H9 (cell line): Measurements from ENCODE around the gene DGKB. TPM values are rescaled to one million over a fixed set of nuclear protein-coding genes. Genes with fewer than 3 reads are reported as not detected.

Experiments used
- DNase-seq: peaks from one replicate; pipeline ENCODE4 v3.0.0-alpha.2; 2017
- H2AFZ ChIP-seq: one replicate; pipeline ENCODE4 v1.6.1; 2013; ENCODE audit warnings: mild to moderate bottlenecking, low read length, control low read depth, moderate library complexity
- H2AK5ac ChIP-seq: 2 replicates; pipeline ENCODE4 v1.6.1; 2013; ENCODE audit warnings: low read length, control low read depth, mixed read lengths; ENCODE audit not compliant: insufficient read length
- H2BK120ac ChIP-seq: one replicate; pipeline ENCODE4 v1.6.1; 2013; ENCODE audit warnings: low read depth, mild to moderate bottlenecking, low read length, control low read depth, inconsistent platforms; ENCODE audit not compliant: poor library complexity, severe bottlenecking
- H2BK12ac ChIP-seq: 2 replicates; pipeline ENCODE4 v1.6.1; 2013; ENCODE audit warnings: low read length, control low read depth, mixed read lengths, low read depth; ENCODE audit not compliant: insufficient read length
- H2BK15ac ChIP-seq: 2 replicates; pipeline ENCODE4 v1.6.1; 2013; ENCODE audit warnings: low read depth, low read length, control low read depth
- H2BK20ac ChIP-seq: one replicate; pipeline ENCODE4 v1.6.1; 2013; ENCODE audit warnings: low read depth, mild to moderate bottlenecking, low read length, control low read depth, inconsistent platforms; ENCODE audit not compliant: poor library complexity, severe bottlenecking
- H2BK5ac ChIP-seq: 2 replicates; pipeline ENCODE4 v1.6.1; 2013; ENCODE audit warnings: low read length, control low read depth, mixed read lengths; ENCODE audit not compliant: insufficient read length
- H3K14ac ChIP-seq: 2 replicates; pipeline ENCODE4 v1.6.1; 2013; ENCODE audit warnings: low read length, control low read depth; ENCODE audit not compliant: insufficient read depth
- H3K18ac ChIP-seq: 2 replicates; pipeline ENCODE4 v1.6.1; 2013; ENCODE audit warnings: low read depth, mild to moderate bottlenecking, mixed read lengths, low read length, control low read depth; ENCODE audit not compliant: insufficient read length
- H3K23ac ChIP-seq: 2 replicates; pipeline ENCODE4 v1.6.1; 2013; ENCODE audit warnings: low read length, control low read depth, mixed read lengths, low read depth; ENCODE audit not compliant: insufficient read length
- H3K23me2 ChIP-seq: 2 replicates; pipeline ENCODE4 v1.6.1; 2013; ENCODE audit warnings: low read depth, mild to moderate bottlenecking, mixed read lengths, low read length, control low read depth; ENCODE audit not compliant: insufficient read length, poor library complexity, severe bottlenecking
- H3K27ac ChIP-seq: 2 replicates; pipeline ENCODE4 v1.5.1; 2013; ENCODE audit warnings: low read length, control low read depth, mixed read lengths, low read depth; ENCODE audit not compliant: insufficient read length
- H3K27me3 ChIP-seq: 2 replicates; pipeline ENCODE4 v1.6.1; 2013; ENCODE audit warnings: low read length, control low read depth, inconsistent platforms; ENCODE audit not compliant: insufficient read depth
- H3K4ac ChIP-seq: 2 replicates; pipeline ENCODE4 v1.6.1; 2013; ENCODE audit warnings: low read depth, mild to moderate bottlenecking, control low read depth, inconsistent platforms, low read length, moderate library complexity
- H3K4me1 ChIP-seq: 2 replicates; pipeline ENCODE4 v1.6.1; 2013; ENCODE audit warnings: low read length, control low read depth, inconsistent platforms; ENCODE audit not compliant: insufficient read depth
- H3K4me2 ChIP-seq: 2 replicates; pipeline ENCODE4 v1.6.1; 2013; ENCODE audit warnings: low read length, control low read depth, mixed read lengths; ENCODE audit not compliant: insufficient read length, insufficient read depth
- H3K56ac ChIP-seq: 2 replicates; pipeline ENCODE4 v1.6.1; 2013; ENCODE audit warnings: low read depth, mild to moderate bottlenecking, mixed read lengths, low read length, control low read depth; ENCODE audit not compliant: insufficient read length
- H3K79me1 ChIP-seq: 2 replicates; pipeline ENCODE4 v1.6.1; 2013; ENCODE audit warnings: low read depth, mild to moderate bottlenecking, moderate library complexity, low read length, control low read depth, inconsistent platforms; ENCODE audit not compliant: insufficient read depth, poor library complexity, severe bottlenecking
- H3K79me2 ChIP-seq: 2 replicates; pipeline ENCODE4 v1.6.1; 2013; ENCODE audit warnings: low read length, control low read depth, inconsistent platforms; ENCODE audit not compliant: insufficient read depth
- H3K9ac ChIP-seq: 2 replicates; pipeline ENCODE4 v1.6.1; 2013; ENCODE audit warnings: low read length, control low read depth, mixed read lengths; ENCODE audit not compliant: insufficient read length; ENCODE audit errors: extremely low read depth
- H3K9me3 ChIP-seq: one replicate; pipeline ENCODE4 v1.6.1; 2013; ENCODE audit warnings: low read depth, low read length, inconsistent platforms; ENCODE audit not compliant: control insufficient read depth
- H3T11ph ChIP-seq: one replicate; pipeline ENCODE4 v1.6.1; 2013; ENCODE audit warnings: mild to moderate bottlenecking, low read length, control low read depth, inconsistent platforms
- H4K20me1 ChIP-seq: one replicate; pipeline ENCODE4 v1.6.1; 2013; ENCODE audit not compliant: control insufficient read depth, insufficient read length, insufficient read depth
- H4K5ac ChIP-seq: 2 replicates; pipeline ENCODE4 v1.6.1; 2013; ENCODE audit warnings: low read depth, mild to moderate bottlenecking, mixed read lengths, low read length, control low read depth; ENCODE audit not compliant: insufficient read length
- H4K8ac ChIP-seq: replicated peaks from 2 replicates; pipeline ENCODE4 v1.6.1; 2013; ENCODE audit warnings: low read length, control low read depth, mixed read lengths, low read depth; ENCODE audit not compliant: insufficient read length
- H4K91ac ChIP-seq: 2 replicates; pipeline ENCODE4 v1.6.1; 2013; ENCODE audit warnings: low read depth, mild to moderate bottlenecking, moderate library complexity, mixed read lengths, low read length, control low read depth; ENCODE audit not compliant: insufficient read length
- H3K27ac Mint-ChIP-seq, 3 experiments: 2 replicates in 2 of 3; 3 replicates in 1 of 3; pipeline ENCODE4 v1.8.0; 2020 to 2021; ENCODE audit warnings: mixed read lengths in 3 of 3, mild to moderate bottlenecking in 1 of 3, moderate library complexity in 1 of 3
- H3K27me3 Mint-ChIP-seq: 2 replicates; pipeline ENCODE4 v1.8.0; 2021; ENCODE audit warnings: low read depth, mild to moderate bottlenecking, moderate library complexity, mixed read lengths
- H3K36me3 Mint-ChIP-seq, 3 experiments: 2 replicates in 2 of 3; 3 replicates in 1 of 3; pipeline ENCODE4 v1.8.0; 2020 to 2021; ENCODE audit warnings: low read depth in 3 of 3, mixed read lengths in 3 of 3; ENCODE audit not compliant: insufficient read depth in 1 of 3
- H3K4me1 Mint-ChIP-seq, 2 experiments: 2 replicates each; pipeline ENCODE4 v1.8.0; 2020; ENCODE audit warnings: mixed read lengths in 2 of 2
- H3K4me3 Mint-ChIP-seq, 2 experiments: 2 replicates in 1 of 2; 3 replicates in 1 of 2; pipeline ENCODE4 v1.8.0; 2020 to 2021; ENCODE audit warnings: mild to moderate bottlenecking in 2 of 2, mixed read lengths in 2 of 2, moderate library complexity in 1 of 2
- H3K9me3 Mint-ChIP-seq, 2 experiments: 2 replicates in 1 of 2; 3 replicates in 1 of 2; pipeline ENCODE4 v1.8.0; 2020; ENCODE audit warnings: mild to moderate bottlenecking in 2 of 2, mixed read lengths in 2 of 2, moderate library complexity in 1 of 2
- WGBS: extraction: QIAGEN DNeasy Blood & Tissue Kit; methylation state at CpG from one replicate; pipeline ENCODE4 v1.1.7; 2013; ENCODE audit warnings: missing lambda C conversion rate, low lambda C conversion rate, mixed read lengths; ENCODE audit not compliant: insufficient read length; ENCODE audit errors: extremely low coverage; 5-methylcytosine and 5-hydroxymethylcytosine counted together
- total RNA-seq: library from RNA; stranded (reverse); gene quantifications from 2 replicates; pipeline ENCODE4 v1.2.1, GENCODE V29; 2021
- TF ChIP-seq, protein P1 (sequence below): fragments of 200-600 bp; sonication (generic); conservative IDR thresholded peaks from 3 replicates; pipeline ENCODE4 v1.8.0; 2021; ENCODE audit warnings: antibody characterized with exemption, mild to moderate bottlenecking

DGKB gene
- total RNA-seq, 1 experiment from 2014 or later: 0.26 TPM

- Histone ChIP-seq H3K14ac (no peak overlapping the region), H4K8ac (no peak overlapping the region), H3K23me2 (no peaks in the 10 kb centered on the region), H3K79me2 (no peaks in the 10 kb centered on the region), H3K9ac (no peak overlapping the region), H2BK120ac (no peak overlapping the region), H3K4me2 (no peak overlapping the region), H3K18ac (no peak overlapping the region), H3K56ac (no peak overlapping the region), H3K4ac (no peak overlapping the region), H3K4me1 (no peaks in the 10 kb centered on the region), H3K27ac (no peak overlapping the region), H2AK5ac (no peak overlapping the region), H3K23ac (no peak overlapping the region), H3K27me3 (no peaks in the 10 kb centered on the region), H2BK12ac (no peak overlapping the region), H4K91ac (no peak overlapping the region), H2BK20ac (no peak overlapping the region), H3T11ph (no peak overlapping the region), H2BK15ac (no peak overlapping the region), H2BK5ac (no peak overlapping the region), H3K9me3 (peaks cover 12% of the 10 kb centered on the region), H4K5ac (no peak overlapping the region), H3K79me1 (no peaks in the 10 kb centered on the region), H4K20me1 (no peaks in the 10 kb centered on the region), H2AFZ (no peak overlapping the region)
- DNase-seq: no peak
- H3K36me3 Mint-ChIP-seq: peaks cover 23 to 25% (median 23%) of the 10 kb centered on the region in 3 experiments
- no peak overlapping the region for H3K27ac Mint-ChIP-seq
- peaks cover 23 to 24% of the 10 kb centered on the region in 2 experiments for H3K9me3 Mint-ChIP-seq
- H3K4me3 Mint-ChIP-seq: no peak overlapping the region
- H3K4me1 Mint-ChIP-seq: peaks cover 4 to 5% of the 10 kb centered on the region in 2 experiments; a peak in 3 of 4 replicates
- TF ChIP-seq, protein P1, sequence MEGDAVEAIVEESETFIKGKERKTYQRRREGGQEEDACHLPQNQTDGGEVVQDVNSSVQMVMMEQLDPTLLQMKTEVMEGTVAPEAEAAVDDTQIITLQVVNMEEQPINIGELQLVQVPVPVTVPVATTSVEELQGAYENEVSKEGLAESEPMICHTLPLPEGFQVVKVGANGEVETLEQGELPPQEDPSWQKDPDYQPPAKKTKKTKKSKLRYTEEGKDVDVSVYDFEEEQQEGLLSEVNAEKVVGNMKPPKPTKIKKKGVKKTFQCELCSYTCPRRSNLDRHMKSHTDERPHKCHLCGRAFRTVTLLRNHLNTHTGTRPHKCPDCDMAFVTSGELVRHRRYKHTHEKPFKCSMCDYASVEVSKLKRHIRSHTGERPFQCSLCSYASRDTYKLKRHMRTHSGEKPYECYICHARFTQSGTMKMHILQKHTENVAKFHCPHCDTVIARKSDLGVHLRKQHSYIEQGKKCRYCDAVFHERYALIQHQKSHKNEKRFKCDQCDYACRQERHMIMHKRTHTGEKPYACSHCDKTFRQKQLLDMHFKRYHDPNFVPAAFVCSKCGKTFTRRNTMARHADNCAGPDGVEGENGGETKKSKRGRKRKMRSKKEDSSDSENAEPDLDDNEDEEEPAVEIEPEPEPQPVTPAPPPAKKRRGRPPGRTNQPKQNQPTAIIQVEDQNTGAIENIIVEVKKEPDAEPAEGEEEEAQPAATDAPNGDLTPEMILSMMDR: no peak
- no CpG with 5 or more reads among the region's 2 CpGs for WGBS
- H3K27me3 Mint-ChIP-seq: no peaks in the 10 kb centered on the region; the same call in 1 of the 2 replicates
These were observed 126.3 kb downstream of the DGKB start for GRCh38 chr7:14776266-14776665.
